Activated T-cell treated with anti-CD3 and anti-CD28 coated beads for 48 hours (primary cell): Measurements from ENCODE around the gene LPXN.
A peak's percentile ranks its signal among the peaks of the same experiment; 100 is the strongest.

ENCODE experiments used
- DNase-seq: peaks from one replicate; pipeline ENCODE4 v3.0.0-alpha.2; 2020; ENCODE audit warnings: low read depth

Gene LPXN

GRCh38 chr11:58575377-58576020 lies at the start of gene LPXN:
TSS of gene LPXN (minus strand) at chr11:58575856. CDS start at chr11:58575772, 84 bp downstream.
- no peak for DNase-seq

GRCh38 chr11:58625086-58625485 lies 49.4 kb upstream of the LPXN start:
- no peak for DNase-seq

GRCh38 chr11:58622344-58622743 lies 46.7 kb upstream of the LPXN start, which contains the start of gene CNTF:
TSS of gene CNTF (plus strand) at chr11:58622665. CDS start at chr11:58622753, 88 bp downstream.
- no peak for DNase-seq

GRCh38 chr11:58621586-58622262 lies 46.1 kb upstream of the LPXN start:
- no peak for DNase-seq

GRCh38 chr11:58617976-58618557 lies 42.4 kb upstream of the LPXN start:
- no peak for DNase-seq

- no peak for DNase-seq
Measured at GRCh38 chr11:58616594-58616993, 40.9 kb upstream of the LPXN start.

GRCh38 chr11:58615559-58615958 lies 39.9 kb upstream of the LPXN start:
- no peak for DNase-seq

GRCh38 chr11:58613228-58613627 lies 37.6 kb upstream of the LPXN start:
- DNase-seq = no peak

GRCh38 chr11:58609723-58610122 lies 34.1 kb upstream of the LPXN start:
- DNase-seq = no peak

- no peak for DNase-seq
Measured at GRCh38 chr11:58608331-58608730, 32.7 kb upstream of the LPXN start.

GRCh38 chr11:58606930-58607714 lies 31.5 kb upstream of the LPXN start:
- DNase-seq = no peak

- DNase-seq = no peak
Measured at GRCh38 chr11:58600510-58600909, 24.9 kb upstream of the LPXN start.

- DNase-seq = no peak
Measured at GRCh38 chr11:58597486-58598144, 22.0 kb upstream of the LPXN start.

GRCh38 chr11:58596621-58597020 lies 21.0 kb upstream of the LPXN start:
- no peak for DNase-seq

GRCh38 chr11:58594826-58595225 lies 19.2 kb upstream of the LPXN start:
- DNase-seq = no peak

GRCh38 chr11:58592760-58593472 lies 17.3 kb upstream of the LPXN start:
- DNase-seq = peak; percentile 35

- DNase-seq = no peak
Measured at GRCh38 chr11:58591659-58592058, 16.0 kb upstream of the LPXN start.

GRCh38 chr11:58586998-58587397 lies 11.3 kb upstream of the LPXN start:
- DNase-seq = no peak

GRCh38 chr11:58582437-58582836 lies 6.8 kb upstream of the LPXN start:
- DNase-seq = no peak

- no peak for DNase-seq
Measured at GRCh38 chr11:58580311-58580710, 4.7 kb upstream of the LPXN start.
